SK-N-MC (cell line): ENCODE results near the gene RP9.

ENCODE experiments used
- EZH2 ChIP-seq: fragments of 200-600 bp; sonication (generic); IDR thresholded peaks from one replicate; pipeline ENCODE4 v1.6.1; 2017; ENCODE audit warnings: antibody characterized with exemption
- FOXP2 ChIP-seq: optimal IDR thresholded peaks from 2 replicates; pipeline ENCODE3; 2011; ENCODE audit warnings: mild to moderate bottlenecking, moderate library complexity; ENCODE audit not compliant: insufficient read depth; ENCODE audit errors: extremely low read length, control extremely low read depth
- POLR2AphosphoS5 ChIP-seq: IDR thresholded peaks from 2 replicates; pipeline ENCODE4 v1.6.1; 2012; ENCODE audit warnings: mild to moderate bottlenecking, low read depth, low read length, borderline replicate concordance

DNA sequence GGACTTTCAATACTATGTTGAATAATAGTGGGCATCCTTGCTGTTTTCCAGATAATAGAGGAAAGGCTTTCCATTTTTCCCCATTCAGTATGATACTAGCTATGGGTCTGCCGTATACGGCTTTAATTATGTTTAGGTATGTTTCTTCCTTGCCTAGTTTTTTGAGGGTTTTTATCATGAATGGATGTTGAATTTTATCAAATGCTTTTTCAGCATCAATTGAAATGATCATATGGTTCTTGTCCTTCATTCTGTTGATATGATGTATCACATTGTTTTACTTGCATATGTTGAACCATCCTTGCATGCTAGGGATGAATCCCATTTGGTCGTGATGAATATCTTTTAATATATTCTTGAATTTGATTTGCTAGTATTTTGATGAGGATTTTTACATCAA, 9.2 kb upstream of the RP9 start:
- no peak for TF ChIP-seq POLR2AphosphoS5
- no peak for TF ChIP-seq EZH2
- no peak for TF ChIP-seq FOXP2
